Ovary (tissue), 9 donors: ENCODE results near the gene LRIT3. TPM values are rescaled to one million over a fixed set of nuclear protein-coding genes. Genes with fewer than 3 reads are reported as not detected.

ENCODE experiments used
- DNase-seq, 5 donors: peaks; one replicate each; pipeline ENCODE4 v3.0.0-alpha.2; 2019 to 2020
- H3K27ac ChIP-seq, 2 donors: fragments of 200-600 bp; one replicate each; pipeline versions ENCODE4 v1.5.1 to v1.8.0; 2019 to 2022
- H3K27me3 ChIP-seq: fragments of 200-600 bp; one replicate; pipeline ENCODE4 v1.8.0; 2022
- H3K36me3 ChIP-seq: fragments of 200-600 bp; sonication (generic); one replicate; pipeline ENCODE4 v1.5.1; 2019
- H3K4me1 ChIP-seq: one replicate; pipeline ENCODE4 v1.8.1; 2013; ENCODE audit warnings: mild to moderate bottlenecking, moderate library complexity; ENCODE audit not compliant: insufficient read depth
- H3K4me3 ChIP-seq: fragments of 200-600 bp; sonication (generic); one replicate; pipeline ENCODE4 v1.5.1; 2017
- H3K9me3 ChIP-seq, 2 donors: fragments of 200-600 bp in 1 of 2; sonication (generic) in 1 of 2; one replicate each; pipeline versions ENCODE4 v1.5.1 to v1.8.1; 2013 to 2019; ENCODE audit warnings: mild to moderate bottlenecking in 1 of 2, moderate library complexity in 1 of 2
- CTCF ChIP-seq, 3 donors: fragments of 450-650 bp in 2 of 3; fragments of 200-600 bp in 1 of 3; IDR thresholded peaks; one replicate each; pipeline versions ENCODE4 v1.5.1 to v1.8.0; 2016 to 2022; ENCODE audit warnings: antibody characterized with exemption in 3 of 3, mild to moderate bottlenecking in 1 of 3
- EP300 ChIP-seq: sonication (generic); formaldehyde crosslinking; IDR thresholded peaks from one replicate; pipeline ENCODE4 v1.6.1; 2017; ENCODE audit warnings: antibody characterized with exemption
- POLR2A ChIP-seq: fragments of 450-650 bp; IDR thresholded peaks from one replicate; pipeline ENCODE4 v1.6.1; 2017; ENCODE audit warnings: antibody characterized with exemption, mild to moderate bottlenecking, moderate library complexity
- WGBS, 3 donors: extraction: QIAGEN DNeasy Blood & Tissue Kit in 1 of 3; methylation state at CpG; one replicate each; pipeline versions ENCODE4 v1.1.5 to v1.1.7; 2013 to 2017; 5-methylcytosine and 5-hydroxymethylcytosine counted together
- intact Hi-C, 4 donors: fragments of 100-400 bp; cut with DNase I; formaldehyde crosslinking; loops; one replicate each; pipeline versions ENCODE4 v1.11.0 to v1.15.1; 2022 to 2023
- polyA plus RNA-seq, 2 donors: library from polyadenylated mRNA; stranded (reverse); fragments of 200-250 nt in 1 of 2; fragments of 350-450 nt in 1 of 2; fragmentation: Illumina TruSeq in 1 of 2; extraction: RNeasy Lipid Tissue Mini Kit (QIAGEN cat#74804) in 1 of 2; gene quantifications; one replicate each; pipeline ENCODE4 v1.2.3, GENCODE V29; 2013 to 2014
- total RNA-seq, 7 donors: library from RNA; depleted of rRNA in 2 of 7; stranded (reverse); fragments of >200 nt in 2 of 7; fragmentation: NEBNext Ultra II Directional in 3 of 7; extraction: Animal tissue kit (Norgen Biotek cat#: 25700) in 3 of 7; gene quantifications; one replicate each; pipeline versions ENCODE4 v1.1.0 to v1.2.4, GENCODE V29; 2016 to 2023
- donor health status: DM: no; HTN: no; CAD: no; lungs with moderate emphysema.
- donor health status: DM: no; HTN: no; CAD: no.
- donor health status: Bipolar disorder and iron deficiency.
- donor health status: DM: yes; HTN: yes; CAD: no.
- donor health status: DM: no; HTN: no; CAD: no.
- donor health status: DM: yes; HTN: yes; CAD: no.

The LRIT3 gene
- total and polyA plus RNA-seq, 9 donors = 0.02 to 0.35 (median 0.11) TPM; not detected in 1

GRCh38 chr4:109913596-109914241, 65.8 kb downstream of the LRIT3 start:
- 78 to 86% (median 85%) methylated on average over 2 of the region's 2 CpGs for WGBS, 3 donors
- intact Hi-C loops = no loop called here
- DNase-seq = no peak
- no peaks in the 10 kb centered on the region for H3K27me3 ChIP-seq
- no peak overlapping the region for H3K27ac ChIP-seq
- H3K36me3 ChIP-seq = no peaks in the 10 kb centered on the region
- H3K4me3 ChIP-seq = no peak overlapping the region
- no peaks in the 10 kb centered on the region for H3K4me1 ChIP-seq
- no peaks in the 10 kb centered on the region for H3K9me3 ChIP-seq
- TF ChIP-seq CTCF (IDR thresholded peaks at IDR 0.05) = no peak

GRCh38 chr4:109914322-109914721, 66.4 kb downstream of the LRIT3 start:
- Histone ChIP-seq H3K27ac (no peak overlapping the region), H3K4me3 (no peak overlapping the region), H3K36me3 (no peaks in the 10 kb centered on the region), H3K4me1 (no peaks in the 10 kb centered on the region), H3K27me3 (no peaks in the 10 kb centered on the region), H3K9me3 (no peaks in the 10 kb centered on the region)
- DNase-seq = no peak
- intact Hi-C loops = no loop called here
- TF ChIP-seq EP300 (no peak), POLR2A (no peak), CTCF (IDR thresholded peaks at IDR 0.05) (no peak)
- WGBS, 3 donors = 81 to 90% (median 89%) methylated on average over 3 of the region's 3 CpGs

GRCh38 chr4:109915385-109916026, 67.6 kb downstream of the LRIT3 start:
- intact Hi-C loops = no loop called here
- Histone ChIP-seq H3K4me3 (no peak overlapping the region), H3K27me3 (no peaks in the 10 kb centered on the region), H3K4me1 (no peaks in the 10 kb centered on the region), H3K27ac (no peak overlapping the region), H3K36me3 (no peaks in the 10 kb centered on the region), H3K9me3 (no peaks in the 10 kb centered on the region)
- 74 to 85% (median 76%) methylated on average over 8 of the region's 8 CpGs for WGBS, 3 donors
- DNase-seq = no peak
- no peak for TF ChIP-seq POLR2A

GRCh38 chr4:109916027-109916409, 68.1 kb downstream of the LRIT3 start:
- TF ChIP-seq POLR2A = no peak
- TF ChIP-seq EP300 = no peak
- no peak for TF ChIP-seq CTCF (IDR thresholded peaks at IDR 0.05)
- Histone ChIP-seq H3K36me3 (no peaks in the 10 kb centered on the region), H3K4me1 (no peaks in the 10 kb centered on the region), H3K4me3 (no peak overlapping the region), H3K27ac (no peak overlapping the region), H3K9me3 (no peaks in the 10 kb centered on the region), H3K27me3 (no peaks in the 10 kb centered on the region)
- 37 to 45% (median 42%) methylated on average over 4 of the region's 4 CpGs for WGBS, 3 donors
- intact Hi-C loops = no loop called here
- no peak for DNase-seq

GRCh38 chr4:109921384-109921808, 73.5 kb downstream of the LRIT3 start:
- TF ChIP-seq EP300 = no peak
- TF ChIP-seq CTCF (IDR thresholded peaks at IDR 0.05) = no peak
- no peak for TF ChIP-seq POLR2A
- Histone ChIP-seq H3K36me3 (no peaks in the 10 kb centered on the region), H3K4me3 (no peak overlapping the region), H3K27ac (no peak overlapping the region), H3K27me3 (no peaks in the 10 kb centered on the region), H3K4me1 (no peaks in the 10 kb centered on the region), H3K9me3 (no peaks in the 10 kb centered on the region)
- intact Hi-C loops = no loop called here
- 22 to 46% (median 45%) methylated on average over 1 of the region's 1 CpG for WGBS, 3 donors
- no peak for DNase-seq
